Measurements from ENCODE around the gene DGKB. TPM values are rescaled to one million over a fixed set of nuclear protein-coding genes. Genes with fewer than 3 reads are reported as not detected.

The DGKB gene
- total RNA-seq, 2 experiments from 2014 or later = not detected

DNA sequence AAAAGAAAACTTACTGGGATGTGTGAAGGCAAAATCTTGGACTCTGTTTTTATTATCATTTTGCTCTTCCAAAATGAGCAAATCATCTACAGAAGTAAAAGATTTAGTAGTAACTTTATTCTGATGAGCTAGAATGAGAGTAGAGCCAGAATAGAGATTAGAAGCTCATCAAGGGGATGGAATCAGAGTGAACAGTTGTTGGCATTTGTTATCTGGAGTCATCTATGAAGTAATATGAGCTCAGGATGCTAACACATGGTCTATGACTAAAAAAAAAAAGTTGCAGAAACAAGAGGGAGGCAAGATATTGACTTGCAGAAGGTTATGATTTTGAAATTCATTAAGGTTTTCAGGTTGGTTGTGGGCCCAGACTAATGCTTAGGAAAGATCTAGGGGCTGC lies 504.0 kb downstream of the DGKB start:
- Mint-ChIP-seq H3K4me1 (ENCODE audit: low read depth) (peaks cover 2% of the 10 kb centered on the region), H3K36me3 (no peaks in the 10 kb centered on the region), H3K9me3 (no peaks in the 10 kb centered on the region), H3K4me3 (no peak overlapping the region), H3K27ac (no peak overlapping the region), H3K27me3 (no peaks in the 10 kb centered on the region)
- ChIA-PET CTCF (no interaction called here), POLR2A (no interaction called here)
- no peak for DNase-seq
- intact Hi-C loops (cut with micrococcal nuclease) = no loop called here

DNA sequence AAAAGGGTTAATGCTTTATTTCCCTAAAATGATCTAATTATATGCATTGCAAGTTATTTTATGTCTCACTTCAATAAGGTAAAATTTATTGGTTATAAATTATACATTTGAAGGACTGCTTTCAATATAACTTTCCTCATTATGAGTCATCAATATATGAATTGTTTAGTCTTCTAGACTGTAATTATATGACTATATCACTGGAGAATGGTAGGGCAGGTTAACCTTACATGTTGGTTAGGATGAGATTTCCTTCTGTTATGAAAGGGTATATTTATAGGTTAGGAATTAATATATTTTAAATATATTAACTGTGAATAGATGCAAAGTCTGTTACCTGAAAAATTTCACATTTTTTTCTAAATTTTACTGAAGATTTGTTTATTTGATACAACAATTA lies 506.7 kb downstream of the DGKB start:
- Mint-ChIP-seq H3K36me3 (no peaks in the 10 kb centered on the region), H3K9me3 (no peaks in the 10 kb centered on the region), H3K27ac (no peak overlapping the region), H3K4me3 (no peak overlapping the region), H3K27me3 (no peaks in the 10 kb centered on the region), H3K4me1 (ENCODE audit: low read depth) (no peaks in the 10 kb centered on the region)
- ChIA-PET POLR2A (no interaction called here), CTCF (no interaction called here)
- intact Hi-C loops (cut with micrococcal nuclease) = no loop called here
- no peak for DNase-seq

DNA sequence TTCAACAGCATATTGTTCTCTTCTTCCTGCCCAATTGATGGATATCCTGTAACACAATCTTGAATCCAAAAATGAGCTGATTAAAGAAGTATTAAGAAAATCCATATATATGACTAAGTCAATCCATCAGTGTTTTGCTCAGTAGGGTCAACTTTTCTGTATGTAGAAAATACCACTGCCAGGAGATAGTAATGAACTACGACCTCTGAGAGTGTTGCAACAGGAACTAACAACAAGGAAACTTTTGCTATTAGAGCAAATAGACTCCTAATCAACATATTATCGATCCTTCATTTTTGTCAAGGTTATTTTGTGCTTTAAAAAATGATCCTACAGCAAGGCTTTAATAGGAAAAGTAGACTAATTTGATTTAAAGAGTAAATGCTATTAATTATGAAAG lies 507.8 kb downstream of the DGKB start:
- no peaks in the 10 kb centered on the region for H3K27me3 Mint-ChIP-seq
- H3K27ac Mint-ChIP-seq = no peak overlapping the region
- intact Hi-C loops (cut with micrococcal nuclease) = no loop called here
- DNase-seq = no peak
- POLR2A ChIA-PET = no interaction called here
- H3K4me1 Mint-ChIP-seq (ENCODE audit: low read depth) = no peaks in the 10 kb centered on the region
- H3K9me3 Mint-ChIP-seq = no peaks in the 10 kb centered on the region
- H3K4me3 Mint-ChIP-seq = no peak overlapping the region
- no peaks in the 10 kb centered on the region for H3K36me3 Mint-ChIP-seq
- CTCF ChIA-PET = no interaction called here

DNA sequence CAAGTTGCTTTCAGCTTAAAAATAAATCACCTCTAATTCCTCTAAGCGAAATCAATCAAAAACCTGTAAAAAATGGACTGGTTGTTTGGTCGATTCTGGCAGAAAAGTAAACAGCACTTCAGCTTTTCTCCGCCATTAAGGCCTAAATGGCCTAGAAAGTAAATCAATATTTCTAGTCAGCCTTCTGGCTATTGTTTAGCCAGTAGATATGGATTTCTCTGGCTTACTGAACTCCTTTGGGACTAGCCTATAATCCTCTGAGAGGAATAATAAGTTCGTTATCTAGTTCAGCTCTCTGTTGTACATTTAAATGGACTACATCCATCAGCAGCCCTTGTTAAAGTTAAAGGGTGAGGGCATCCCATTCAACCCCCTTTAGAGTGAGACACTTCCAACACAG lies 513.0 kb downstream of the DGKB start:
- no peak for DNase-seq
- intact Hi-C loops (cut with micrococcal nuclease) = no loop called here
- Mint-ChIP-seq H3K27me3 (no peaks in the 10 kb centered on the region), H3K9me3 (no peaks in the 10 kb centered on the region), H3K4me3 (no peak overlapping the region), H3K4me1 (ENCODE audit: low read depth) (no peaks in the 10 kb centered on the region), H3K36me3 (no peaks in the 10 kb centered on the region), H3K27ac (no peak overlapping the region)
- POLR2A ChIA-PET = no interaction called here
- CTCF ChIA-PET = interaction anchor here (0.5 kb wide), 1 partner anchor 60 kb away, joined by 3 read pairs; no protein-coding TSS in a partner anchor

DNA sequence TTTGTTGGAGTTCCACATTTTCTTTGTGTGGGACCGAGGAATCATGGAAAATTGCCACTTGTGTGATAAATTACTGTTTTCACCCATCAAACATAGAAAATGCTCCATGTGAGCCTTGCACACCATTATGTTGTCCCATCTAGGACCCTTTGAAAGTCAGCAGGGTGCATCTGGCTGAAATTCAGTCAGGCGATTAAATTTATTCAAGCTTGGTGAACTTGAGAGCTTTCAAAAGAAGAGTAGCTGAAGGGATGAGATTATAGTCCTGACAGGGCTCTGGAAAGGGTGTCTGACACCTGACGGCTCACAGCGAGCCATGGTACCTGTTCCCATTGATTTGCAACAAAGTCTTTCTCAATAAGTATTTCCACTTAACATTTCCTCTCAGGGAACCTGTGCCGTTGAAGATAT lies 513.4 kb downstream of the DGKB start:
- Mint-ChIP-seq H3K4me1 (ENCODE audit: low read depth) (no peaks in the 10 kb centered on the region), H3K27me3 (no peaks in the 10 kb centered on the region), H3K9me3 (no peaks in the 10 kb centered on the region), H3K4me3 (no peak overlapping the region), H3K27ac (no peak overlapping the region), H3K36me3 (no peaks in the 10 kb centered on the region)
- no peak for DNase-seq
- ChIA-PET POLR2A (no interaction called here), CTCF (no interaction called here)
- intact Hi-C loops (cut with micrococcal nuclease) = no loop called here

DNA sequence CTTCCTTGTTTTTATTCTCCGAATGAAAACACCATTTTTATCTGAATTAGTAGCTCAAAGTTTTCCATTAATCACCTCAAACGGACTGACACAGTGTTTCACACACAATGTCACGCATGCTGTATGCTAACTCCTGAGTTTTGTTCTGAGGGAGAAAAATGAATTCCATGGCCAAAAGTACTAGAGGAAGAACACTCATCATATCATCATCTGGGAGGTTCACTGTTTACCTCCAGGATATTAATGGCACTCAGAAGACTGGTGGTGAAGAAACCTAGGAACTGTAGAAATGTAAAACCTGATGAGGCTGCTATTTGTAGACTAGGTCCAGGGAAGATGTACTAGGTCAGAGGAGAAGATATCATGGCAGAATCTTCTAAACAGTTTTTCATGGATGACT lies 517.5 kb downstream of the DGKB start:
- ChIA-PET CTCF (no interaction called here), POLR2A (no interaction called here)

DNA sequence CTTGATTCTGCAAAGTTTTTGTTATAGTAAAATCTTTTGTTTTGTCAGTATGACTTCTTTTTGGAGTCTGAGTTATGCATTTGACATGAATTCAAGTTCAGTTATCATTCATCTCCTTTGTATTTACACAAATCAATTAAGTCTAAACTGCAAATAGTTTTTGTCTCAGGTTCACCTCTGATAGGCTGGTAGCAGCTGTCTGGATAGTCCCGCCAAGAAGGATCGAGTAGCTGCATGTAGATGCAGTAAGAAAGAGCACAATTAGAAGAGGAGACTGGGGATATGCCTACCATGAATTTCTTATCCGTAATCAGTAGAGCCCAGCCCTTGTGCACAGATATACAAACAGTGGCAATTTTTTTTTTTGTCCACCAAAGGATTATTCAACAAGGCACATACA lies 520.6 kb downstream of the DGKB start:
- H3K4me3 Mint-ChIP-seq = no peak overlapping the region
- H3K9me3 Mint-ChIP-seq = no peaks in the 10 kb centered on the region
- CTCF ChIA-PET = no interaction called here
- no peaks in the 10 kb centered on the region for H3K36me3 Mint-ChIP-seq
- H3K27me3 Mint-ChIP-seq = no peaks in the 10 kb centered on the region
- intact Hi-C loops (cut with micrococcal nuclease) = no loop called here
- H3K4me1 Mint-ChIP-seq (ENCODE audit: low read depth) = no peaks in the 10 kb centered on the region
- POLR2A ChIA-PET = no interaction called here
- no peak overlapping the region for H3K27ac Mint-ChIP-seq
- no peak for DNase-seq

More for the DNA sequence above, 517.5 kb downstream of the DGKB start:
- Mint-ChIP-seq H3K27me3 (no peaks in the 10 kb centered on the region), H3K9me3 (no peaks in the 10 kb centered on the region), H3K27ac (no peak overlapping the region), H3K4me3 (no peak overlapping the region), H3K4me1 (ENCODE audit: low read depth) (no peaks in the 10 kb centered on the region), H3K36me3 (no peaks in the 10 kb centered on the region)
- no peak for DNase-seq
- intact Hi-C loops (cut with micrococcal nuclease) = no loop called here

DNA sequence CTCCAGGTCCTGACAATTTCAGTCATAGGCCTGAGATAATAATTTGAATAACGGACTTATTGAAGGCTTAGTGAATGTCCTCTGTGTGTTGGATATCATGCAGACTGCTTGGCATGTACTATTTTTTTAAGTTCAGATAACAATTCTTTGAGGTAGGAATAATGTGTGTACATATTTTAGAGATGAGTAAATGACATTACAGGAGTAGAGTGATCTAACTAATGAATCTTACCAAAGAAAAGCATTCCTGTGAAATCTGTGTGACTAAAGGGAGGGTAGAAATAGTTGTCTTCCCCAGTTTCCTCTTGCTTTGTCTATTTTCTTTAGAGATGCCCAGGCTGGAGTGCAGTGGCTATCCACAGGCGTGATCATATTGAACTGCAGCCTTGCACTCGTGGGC lies 521.2 kb downstream of the DGKB start:
- no peak overlapping the region for H3K4me3 Mint-ChIP-seq
- H3K27me3 Mint-ChIP-seq = no peaks in the 10 kb centered on the region
- ChIA-PET POLR2A (no interaction called here), CTCF (no interaction called here)
- no peaks in the 10 kb centered on the region for H3K4me1 Mint-ChIP-seq (ENCODE audit: low read depth)
- no peak overlapping the region for H3K27ac Mint-ChIP-seq
- intact Hi-C loops (cut with micrococcal nuclease) = no loop called here
- H3K9me3 Mint-ChIP-seq = no peaks in the 10 kb centered on the region
- no peaks in the 10 kb centered on the region for H3K36me3 Mint-ChIP-seq
- no peak for DNase-seq

DNA sequence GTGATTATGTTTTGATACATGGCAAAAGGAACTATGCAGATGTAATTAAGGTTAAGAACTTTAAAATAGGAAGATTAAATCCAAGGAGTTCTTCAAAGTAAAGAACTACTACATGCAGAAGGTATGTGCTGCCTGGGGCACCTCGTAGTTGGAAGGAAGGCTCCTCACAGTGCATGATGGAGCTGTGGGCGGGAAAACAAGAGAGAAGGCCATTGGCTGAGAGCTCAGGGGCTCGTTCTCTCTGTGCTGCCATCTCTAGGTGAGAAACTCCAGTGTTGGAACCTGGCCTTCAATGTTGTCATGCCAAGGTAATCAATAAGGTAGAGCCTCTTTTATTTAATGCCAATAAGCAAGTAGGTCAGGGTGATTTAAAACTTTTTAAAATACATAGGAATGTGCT lies 521.7 kb downstream of the DGKB start:
- DNase-seq = no peak
- peaks cover 2% of the 10 kb centered on the region for H3K4me1 Mint-ChIP-seq (ENCODE audit: low read depth)
- ChIA-PET POLR2A (no interaction called here), CTCF (no interaction called here)
- no peaks in the 10 kb centered on the region for H3K36me3 Mint-ChIP-seq
- H3K9me3 Mint-ChIP-seq = no peaks in the 10 kb centered on the region
- intact Hi-C loops (cut with micrococcal nuclease) = no loop called here
- H3K27me3 Mint-ChIP-seq = no peaks in the 10 kb centered on the region
- H3K4me3 Mint-ChIP-seq = no peak overlapping the region
- no peak overlapping the region for H3K27ac Mint-ChIP-seq

DNA sequence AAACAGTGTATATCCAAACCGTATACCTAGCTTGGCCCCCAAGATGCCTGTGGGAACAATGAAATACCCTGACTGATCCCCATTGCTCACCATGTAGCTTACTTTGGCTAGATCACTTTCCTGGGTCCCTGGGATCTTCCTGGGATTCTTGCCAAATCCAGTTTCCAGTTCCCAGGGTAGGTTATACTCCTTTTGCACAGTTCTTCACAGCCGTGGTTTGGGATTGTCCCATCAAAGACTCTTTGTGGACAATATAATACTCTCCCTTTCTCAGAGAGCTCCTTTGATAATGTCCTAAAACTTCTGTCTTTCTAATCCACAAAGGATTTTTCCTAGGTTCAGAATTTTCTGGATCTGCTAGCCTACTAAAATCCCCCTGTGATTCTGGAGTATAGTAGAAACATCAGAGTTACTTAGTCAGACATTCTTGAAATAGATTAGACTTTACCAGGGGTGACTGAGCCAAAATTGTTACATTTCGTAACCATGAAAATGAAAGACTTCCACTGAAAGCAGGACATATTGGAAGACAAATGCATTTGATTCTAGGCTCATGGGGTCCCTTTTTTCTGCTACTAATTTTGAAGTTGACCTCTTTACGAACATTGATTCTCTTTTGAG lies 524.8 kb downstream of the DGKB start:
- no peak overlapping the region for H3K27ac Mint-ChIP-seq
- no peaks in the 10 kb centered on the region for H3K27me3 Mint-ChIP-seq
- no peak for DNase-seq
- H3K4me1 Mint-ChIP-seq (ENCODE audit: low read depth) = peaks cover 7% of the 10 kb centered on the region
- intact Hi-C loops (cut with micrococcal nuclease) = no loop called here
- H3K4me3 Mint-ChIP-seq = no peak overlapping the region
- H3K9me3 Mint-ChIP-seq = no peaks in the 10 kb centered on the region
- ChIA-PET POLR2A (no interaction called here), CTCF (no interaction called here)
- no peaks in the 10 kb centered on the region for H3K36me3 Mint-ChIP-seq

DNA sequence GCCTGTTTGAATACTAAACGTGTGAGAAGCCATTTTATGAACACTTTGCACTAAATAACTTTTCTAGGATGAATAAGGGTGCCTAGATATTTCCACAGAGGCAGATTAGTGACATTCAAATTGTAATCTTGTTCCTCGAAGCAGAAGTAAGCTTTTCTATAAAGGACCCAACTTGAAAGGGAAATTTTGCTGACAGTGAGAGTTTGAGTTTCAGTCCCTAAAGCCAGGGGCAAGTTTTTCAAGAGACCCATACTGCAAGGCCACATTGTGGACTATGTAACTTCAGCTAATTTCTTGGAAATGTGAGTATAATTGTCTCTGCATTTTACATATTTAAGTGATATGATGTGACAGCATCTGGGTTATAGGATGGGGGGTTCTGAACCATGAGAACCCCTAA lies 525.8 kb downstream of the DGKB start:
- no peaks in the 10 kb centered on the region for H3K36me3 Mint-ChIP-seq
- peaks cover 7% of the 10 kb centered on the region for H3K4me1 Mint-ChIP-seq (ENCODE audit: low read depth)
- no peaks in the 10 kb centered on the region for H3K27me3 Mint-ChIP-seq
- no peaks in the 10 kb centered on the region for H3K9me3 Mint-ChIP-seq
- intact Hi-C loops (cut with micrococcal nuclease) = no loop called here
- no peak for DNase-seq
- ChIA-PET CTCF (no interaction called here), POLR2A (no interaction called here)
- H3K4me3 Mint-ChIP-seq = no peak overlapping the region
- H3K27ac Mint-ChIP-seq = no peak overlapping the region

DNA sequence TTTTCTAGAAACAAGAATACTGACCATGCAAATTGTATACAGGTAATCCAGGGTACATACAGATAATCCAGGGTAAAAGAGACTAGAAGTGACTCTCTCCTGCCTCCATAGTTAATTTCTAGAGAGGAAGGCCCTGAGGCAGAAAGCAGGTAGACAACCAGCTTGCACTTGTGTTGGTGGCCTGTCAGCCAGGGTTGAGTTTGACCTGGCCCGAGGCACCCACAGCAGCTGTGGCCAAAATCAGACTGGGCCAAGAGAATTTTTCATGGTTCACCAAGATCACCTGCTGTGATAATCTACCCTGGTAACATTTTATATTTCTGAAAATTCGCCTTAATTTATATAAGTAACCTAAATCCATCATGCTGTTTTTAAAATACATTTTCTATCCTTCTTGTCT lies 526.6 kb downstream of the DGKB start:
- Mint-ChIP-seq H3K27me3 (no peaks in the 10 kb centered on the region), H3K27ac (no peak overlapping the region), H3K4me1 (ENCODE audit: low read depth) (peaks cover 7% of the 10 kb centered on the region), H3K36me3 (no peaks in the 10 kb centered on the region), H3K9me3 (no peaks in the 10 kb centered on the region), H3K4me3 (no peak overlapping the region)
- ChIA-PET CTCF (no interaction called here), POLR2A (no interaction called here)
- DNase-seq = no peak
- intact Hi-C loops (cut with micrococcal nuclease) = no loop called here

DNA sequence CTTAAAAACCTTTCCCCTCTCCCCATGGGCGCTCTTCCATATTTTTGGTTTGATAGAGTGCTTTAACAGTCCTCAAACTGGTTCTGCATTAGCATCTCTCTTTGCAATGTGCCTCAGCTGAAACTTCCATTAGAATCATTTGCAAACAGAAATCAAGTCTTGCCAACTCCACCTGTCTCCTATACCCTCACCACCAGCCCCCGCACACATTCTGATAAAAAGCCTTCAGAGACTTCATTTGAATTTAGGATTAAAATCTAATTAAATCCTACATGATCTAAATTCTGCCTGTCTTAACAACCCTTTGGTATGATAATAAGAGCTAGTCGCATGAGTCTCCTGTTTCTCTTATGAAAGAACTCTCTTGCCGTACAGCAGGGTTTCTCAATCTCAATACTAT lies 528.2 kb downstream of the DGKB start:
- H3K9me3 Mint-ChIP-seq = peaks cover 3% of the 10 kb centered on the region
- no peak overlapping the region for H3K4me3 Mint-ChIP-seq
- CTCF ChIA-PET = no interaction called here
- POLR2A ChIA-PET = no interaction called here
- no peaks in the 10 kb centered on the region for H3K27me3 Mint-ChIP-seq
- peaks cover 7% of the 10 kb centered on the region for H3K4me1 Mint-ChIP-seq (ENCODE audit: low read depth)
- no peak for DNase-seq
- no peak overlapping the region for H3K27ac Mint-ChIP-seq
- no peaks in the 10 kb centered on the region for H3K36me3 Mint-ChIP-seq
- intact Hi-C loops (cut with micrococcal nuclease) = no loop called here

DNA sequence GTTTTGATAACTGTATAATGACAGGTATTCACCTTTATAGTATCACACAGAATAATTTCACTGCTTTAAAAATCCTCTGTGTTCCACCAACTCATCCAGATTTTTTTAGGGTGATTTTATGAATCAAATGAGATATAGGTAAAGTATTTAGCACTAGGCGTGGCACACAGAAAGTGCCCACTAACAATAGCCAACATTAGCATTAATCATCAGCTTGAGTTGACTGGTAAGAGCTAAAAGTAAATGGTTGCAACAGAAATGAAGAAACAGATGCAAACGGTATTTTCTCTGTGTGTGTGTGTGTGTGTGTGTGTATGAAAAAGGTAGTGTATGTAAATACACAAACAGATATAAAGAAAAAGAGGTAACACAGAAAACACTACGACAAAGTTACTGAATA lies 534.3 kb downstream of the DGKB start:
- no peak for DNase-seq
- Mint-ChIP-seq H3K27ac (no peak overlapping the region), H3K9me3 (peaks cover 12% of the 10 kb centered on the region), H3K4me1 (ENCODE audit: low read depth) (no peaks in the 10 kb centered on the region), H3K36me3 (no peaks in the 10 kb centered on the region), H3K4me3 (no peak overlapping the region), H3K27me3 (no peaks in the 10 kb centered on the region)
- ChIA-PET POLR2A (no interaction called here), CTCF (no interaction called here)
- intact Hi-C loops (cut with micrococcal nuclease) = no loop called here
